Prostate gland (tissue), 2 donors: ENCODE results near the gene SLC38A11.
A peak's percentile ranks its signal among the peaks of the same experiment; 100 is the strongest.

ENCODE experiments used
- POLR2A ChIP-seq: fragments of 450-650 bp; IDR thresholded peaks from one replicate; pipeline ENCODE4 v1.6.1; 2016; ENCODE audit warnings: antibody characterized with exemption, mild to moderate bottlenecking
- POLR2AphosphoS5 ChIP-seq: sonication (generic); formaldehyde crosslinking; IDR thresholded peaks from one replicate; pipeline ENCODE4 v1.6.1; 2017; ENCODE audit warnings: antibody characterized with exemption
- TF ChIP-seq, protein P1 (sequence below), 4 experiments: fragments of 200-600 bp in 2 of 4; fragments of 450-650 bp in 2 of 4; sonication (generic) in 2 of 4; IDR thresholded peaks; 1 replicate in 3 of 4; 2 replicates in 1 of 4; pipeline ENCODE4 v1.5.1; 2016 to 2019; ENCODE audit warnings: antibody characterized with exemption in 4 of 4, mild to moderate bottlenecking in 2 of 4, moderate library complexity in 2 of 4

GRCh38 chr2:164910101-164910899 is 45.0 kb downstream of the SLC38A11 start:
- TF ChIP-seq, protein P1, sequence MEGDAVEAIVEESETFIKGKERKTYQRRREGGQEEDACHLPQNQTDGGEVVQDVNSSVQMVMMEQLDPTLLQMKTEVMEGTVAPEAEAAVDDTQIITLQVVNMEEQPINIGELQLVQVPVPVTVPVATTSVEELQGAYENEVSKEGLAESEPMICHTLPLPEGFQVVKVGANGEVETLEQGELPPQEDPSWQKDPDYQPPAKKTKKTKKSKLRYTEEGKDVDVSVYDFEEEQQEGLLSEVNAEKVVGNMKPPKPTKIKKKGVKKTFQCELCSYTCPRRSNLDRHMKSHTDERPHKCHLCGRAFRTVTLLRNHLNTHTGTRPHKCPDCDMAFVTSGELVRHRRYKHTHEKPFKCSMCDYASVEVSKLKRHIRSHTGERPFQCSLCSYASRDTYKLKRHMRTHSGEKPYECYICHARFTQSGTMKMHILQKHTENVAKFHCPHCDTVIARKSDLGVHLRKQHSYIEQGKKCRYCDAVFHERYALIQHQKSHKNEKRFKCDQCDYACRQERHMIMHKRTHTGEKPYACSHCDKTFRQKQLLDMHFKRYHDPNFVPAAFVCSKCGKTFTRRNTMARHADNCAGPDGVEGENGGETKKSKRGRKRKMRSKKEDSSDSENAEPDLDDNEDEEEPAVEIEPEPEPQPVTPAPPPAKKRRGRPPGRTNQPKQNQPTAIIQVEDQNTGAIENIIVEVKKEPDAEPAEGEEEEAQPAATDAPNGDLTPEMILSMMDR (IDR thresholded peaks at IDR 0.05): no peak
- TF ChIP-seq POLR2AphosphoS5 (peak; percentile 89), POLR2A (no peak)
